Neutrophil (primary cell): Measurements from ENCODE around the gene SEC61A2.

Experiments
- H3K27ac ChIP-seq: fragments of 200-600 bp; sonication (generic); 2 replicates; pipeline ENCODE4 v1.5.1; 2016; ENCODE audit warnings: mild to moderate bottlenecking, moderate library complexity
- H3K27me3 ChIP-seq: fragments of 200-600 bp; sonication (generic); 2 replicates; pipeline ENCODE4 v1.6.0; 2016; ENCODE audit warnings: mild to moderate bottlenecking
- H3K36me3 ChIP-seq: fragments of 200-600 bp; sonication (generic); 2 replicates; pipeline ENCODE4 v1.5.1; 2017
- H3K4me1 ChIP-seq, 2 experiments: fragments of 200-600 bp in 1 of 2; sonication (generic) in 1 of 2; 1 replicate in 1 of 2; 2 replicates in 1 of 2; pipeline versions ENCODE4 v1.5.1 to v1.6.1; 2013 to 2016; ENCODE audit warnings: low read depth in 1 of 2, low read length in 1 of 2, mild to moderate bottlenecking in 1 of 2, moderate library complexity in 1 of 2; ENCODE audit not compliant: control insufficient read depth in 1 of 2, insufficient read depth in 1 of 2
- H3K4me3 ChIP-seq, 2 experiments: fragments of 200-600 bp in 1 of 2; sonication (generic) in 1 of 2; 1 replicate in 1 of 2; 2 replicates in 1 of 2; pipeline ENCODE4 v1.5.1; 2013 to 2016; ENCODE audit warnings: low read depth in 1 of 2, low read length in 1 of 2, mild to moderate bottlenecking in 1 of 2, moderate library complexity in 1 of 2
- H3K9me3 ChIP-seq: fragments of 200-600 bp; sonication (generic); 2 replicates; pipeline ENCODE4 v1.5.1; 2016
- CTCF ChIP-seq: fragments of 200-600 bp; sonication (generic); IDR thresholded peaks from 2 replicates; pipeline ENCODE4 v1.5.1; 2016; ENCODE audit warnings: antibody characterized with exemption

SEC61A2 gene

GRCh38 chr10:12144538-12144937 is 15.1 kb downstream of the SEC61A2 start:
- H3K4me3 ChIP-seq = no peak overlapping the region
- no peak overlapping the region for H3K27ac ChIP-seq
- peaks cover 12% of the 10 kb centered on the region for H3K36me3 ChIP-seq
- no peaks in the 10 kb centered on the region for H3K4me1 ChIP-seq
- no peak for TF ChIP-seq CTCF
- H3K9me3 ChIP-seq = no peaks in the 10 kb centered on the region
- H3K27me3 ChIP-seq = no peaks in the 10 kb centered on the region

- Histone ChIP-seq H3K27me3 (peaks cover 12% of the 10 kb centered on the region), H3K27ac (no peak overlapping the region), H3K36me3 (peaks cover 4% of the 10 kb centered on the region), H3K9me3 (no peaks in the 10 kb centered on the region), H3K4me3 (no peak overlapping the region), H3K4me1 (no peaks in the 10 kb centered on the region)
- TF ChIP-seq CTCF = no peak
Measured at GRCh38 chr10:12150163-12150562, 20.7 kb downstream of the SEC61A2 start.

GRCh38 chr10:12154516-12154915 is 25.0 kb downstream of the SEC61A2 start:
- peaks cover 43% of the 10 kb centered on the region for H3K27me3 ChIP-seq
- peaks cover 9 to 11% of the 10 kb centered on the region in 2 experiments for H3K4me1 ChIP-seq
- TF ChIP-seq CTCF = no peak
- H3K4me3 ChIP-seq = no peak overlapping the region
- peaks cover 2% of the 10 kb centered on the region for H3K36me3 ChIP-seq
- H3K27ac ChIP-seq = no peak overlapping the region
- no peaks in the 10 kb centered on the region for H3K9me3 ChIP-seq

- H3K27me3 ChIP-seq = peaks cover 56% of the 10 kb centered on the region
- no peak for TF ChIP-seq CTCF
- no peaks in the 10 kb centered on the region for H3K9me3 ChIP-seq
- H3K4me1 ChIP-seq = peaks cover 9 to 11% of the 10 kb centered on the region in 2 experiments
- no peak overlapping the region for H3K4me3 ChIP-seq
- no peak overlapping the region for H3K27ac ChIP-seq
- H3K36me3 ChIP-seq = peaks cover 10% of the 10 kb centered on the region
Measured at GRCh38 chr10:12156367-12157123, 27.1 kb downstream of the SEC61A2 start.

- Histone ChIP-seq H3K27me3 (peaks cover 62% of the 10 kb centered on the region), H3K36me3 (peaks cover 19% of the 10 kb centered on the region)
Measured at GRCh38 chr10:12158111-12158510, 28.6 kb downstream of the SEC61A2 start.

More at GRCh38 chr10:12158111-12158510, 28.6 kb downstream of the SEC61A2 start:
- H3K4me3 ChIP-seq = no peak overlapping the region
- TF ChIP-seq CTCF = no peak
- peaks cover 9 to 11% of the 10 kb centered on the region in 2 experiments for H3K4me1 ChIP-seq
- no peak overlapping the region for H3K27ac ChIP-seq
- no peaks in the 10 kb centered on the region for H3K9me3 ChIP-seq
